Spleen (tissue), 7 donors: ENCODE results near the gene NPBWR2.

Source experiments
- CTCF ChIP-seq, 11 experiments: fragments of 200-600 bp in 7 of 11; fragments of 450-650 bp in 4 of 11; sonication (generic) in 4 of 11; IDR thresholded peaks in 8 of 11; conservative IDR thresholded peaks in 3 of 11; 1 replicate in 7 of 11; 2 replicates in 4 of 11; pipeline versions ENCODE4 v1.4.0 to v1.8.0; 2016 to 2021; ENCODE audit warnings: antibody characterized with exemption in 11 of 11, inconsistent platforms in 4 of 11, mild to moderate bottlenecking in 1 of 11
- POLR2A ChIP-seq, 3 donors: fragments of 450-650 bp; IDR thresholded peaks; one replicate each; pipeline ENCODE4 v1.5.1; 2017; ENCODE audit warnings: antibody characterized with exemption in 3 of 3, mild to moderate bottlenecking in 1 of 3
- donor health status: DM: no; HTN: no; CAD: no; lungs with moderate emphysema.
- donor health status: DM: no; HTN: no; CAD: no.
- donor health status: DM: no; HTN: no; CAD: no.

- TF ChIP-seq POLR2A (IDR thresholded peaks at IDR 0.05) = no peak
- no peak for TF ChIP-seq CTCF (IDR thresholded peaks at IDR 0.05 in 8 of 11, conservative IDR thresholded peaks at IDR 0.05 in 3 of 11)
These were observed 44.5 kb upstream of the NPBWR2 start for GRCh38 chr20:64151633-64152530.
